Thyroid gland (tissue), 4 donors: ENCODE results near the gene GALNT14.

Source experiments
- POLR2A ChIP-seq, 2 donors: fragments of 450-650 bp; IDR thresholded peaks; one replicate each; pipeline ENCODE4 v1.6.1; 2017; ENCODE audit warnings: antibody characterized with exemption in 2 of 2, mild to moderate bottlenecking in 2 of 2, moderate library complexity in 1 of 2
- TF ChIP-seq, protein P1 (sequence below), 6 experiments: fragments of 200-600 bp in 3 of 6; fragments of 450-650 bp in 3 of 6; sonication (generic) in 3 of 6; IDR thresholded peaks; one replicate each; pipeline ENCODE4 v1.5.1; 2016 to 2019; ENCODE audit warnings: antibody characterized with exemption in 6 of 6, mild to moderate bottlenecking in 2 of 6, inconsistent platforms in 1 of 6, moderate library complexity in 1 of 6

DNA sequence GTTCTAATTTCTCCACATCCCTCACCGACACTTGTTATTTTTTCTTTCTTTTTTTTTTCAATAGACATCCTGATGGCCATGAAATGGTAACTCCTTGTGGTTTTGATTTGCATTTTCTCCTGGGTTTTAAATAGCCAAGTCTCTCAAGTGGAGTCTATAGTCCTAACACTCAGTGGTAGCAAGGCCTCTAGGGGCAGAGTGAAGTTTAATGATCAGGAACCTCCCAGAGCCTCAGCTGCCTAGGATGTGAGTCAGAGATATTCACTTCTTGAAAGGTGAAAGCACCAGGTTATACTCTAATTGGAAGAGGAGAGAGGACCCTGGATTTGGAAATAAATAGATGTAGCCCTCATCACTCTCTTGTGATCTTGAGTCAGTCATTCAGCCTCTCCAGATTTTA lies 268.3 kb downstream of the GALNT14 start:
- no peak for TF ChIP-seq POLR2A (IDR thresholded peaks at IDR 0.05)
- TF ChIP-seq, protein P1, sequence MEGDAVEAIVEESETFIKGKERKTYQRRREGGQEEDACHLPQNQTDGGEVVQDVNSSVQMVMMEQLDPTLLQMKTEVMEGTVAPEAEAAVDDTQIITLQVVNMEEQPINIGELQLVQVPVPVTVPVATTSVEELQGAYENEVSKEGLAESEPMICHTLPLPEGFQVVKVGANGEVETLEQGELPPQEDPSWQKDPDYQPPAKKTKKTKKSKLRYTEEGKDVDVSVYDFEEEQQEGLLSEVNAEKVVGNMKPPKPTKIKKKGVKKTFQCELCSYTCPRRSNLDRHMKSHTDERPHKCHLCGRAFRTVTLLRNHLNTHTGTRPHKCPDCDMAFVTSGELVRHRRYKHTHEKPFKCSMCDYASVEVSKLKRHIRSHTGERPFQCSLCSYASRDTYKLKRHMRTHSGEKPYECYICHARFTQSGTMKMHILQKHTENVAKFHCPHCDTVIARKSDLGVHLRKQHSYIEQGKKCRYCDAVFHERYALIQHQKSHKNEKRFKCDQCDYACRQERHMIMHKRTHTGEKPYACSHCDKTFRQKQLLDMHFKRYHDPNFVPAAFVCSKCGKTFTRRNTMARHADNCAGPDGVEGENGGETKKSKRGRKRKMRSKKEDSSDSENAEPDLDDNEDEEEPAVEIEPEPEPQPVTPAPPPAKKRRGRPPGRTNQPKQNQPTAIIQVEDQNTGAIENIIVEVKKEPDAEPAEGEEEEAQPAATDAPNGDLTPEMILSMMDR (IDR thresholded peaks at IDR 0.05), result no peak
